ENCODE results near the gene PIGBOS1. TPM values are rescaled to one million over a fixed set of nuclear protein-coding genes. Genes with fewer than 3 reads are reported as not detected.
A peak's percentile ranks its signal among the peaks of the same experiment; 100 is the strongest.

PIGBOS1 gene
- polyA plus RNA-seq (2011; rRNA removed), result 12.2 and 16.0 TPM in 2 replicates
- 2.1 and 2.7 TPM in 2 replicates for polyA minus RNA-seq (2011; rRNA and poly(A)+ RNA removed)

GRCh38 chr15:55318588-55319494 lies at the start of gene PIGBOS1, which contains the start of gene PIGB:
Gene PIGBOS1 (minus strand): TSS chr15:55319123. CDS start chr15:55317792, 1,331 bp downstream.
Gene PIGB (plus strand): TSS chr15:55319222. CDS start chr15:55319251, 29 bp downstream.
- TF ChIP-seq CTCF (IDR thresholded peaks at IDR 0.05; ENCODE audit: insufficient read depth, low read depth, low read length), result peak; percentile 23; the same call in 1 of the 2 replicates
- ChIA-PET POLR2A (interaction anchor here (0.6 to 1.5 kb wide), 3 partner anchors 24 to 122 kb away, joined by 4 to 5 read pairs (median 4); partner anchors contain the start of gene RSL24D1), CTCF (interaction anchor here (0.7 to 1.4 kb wide), 5 partner anchors 18 to 122 kb away, joined by 3 read pairs; partner anchors contain the start of gene RSL24D1)
- Histone ChIP-seq H3K4me3 (ENCODE audit: low read depth, low read length) (peak within 1 kb of the TSS; percentile 52), H3K27me3 (ENCODE audit: control insufficient read depth, insufficient read depth, low read length) (no peaks in the 10 kb centered on the region), H3K36me3 (ENCODE audit: control insufficient read depth, insufficient read depth, low read length) (no peaks in the 10 kb centered on the region)
- DNase-seq (ENCODE audit: low read depth), result peak; percentile 37

- no peak overlapping the region for H3K4me3 ChIP-seq (ENCODE audit: low read depth, low read length)
- ChIA-PET CTCF (interaction anchor here (1.1 to 1.2 kb wide), 2 partner anchors 8 to 17 kb away, joined by 3 to 5 read pairs; no protein-coding TSS in a partner anchor), POLR2A (no interaction called here)
- no peak for DNase-seq (ENCODE audit: low read depth)
- TF ChIP-seq CTCF (IDR thresholded peaks at IDR 0.05; ENCODE audit: insufficient read depth, low read depth, low read length), result no peak
- H3K27me3 ChIP-seq (ENCODE audit: control insufficient read depth, insufficient read depth, low read length), result no peaks in the 10 kb centered on the region
- no peaks in the 10 kb centered on the region for H3K36me3 ChIP-seq (ENCODE audit: control insufficient read depth, insufficient read depth, low read length)
Observed at GRCh38 chr15:55366981-55367380, 48.1 kb upstream of the PIGBOS1 start.

DNA sequence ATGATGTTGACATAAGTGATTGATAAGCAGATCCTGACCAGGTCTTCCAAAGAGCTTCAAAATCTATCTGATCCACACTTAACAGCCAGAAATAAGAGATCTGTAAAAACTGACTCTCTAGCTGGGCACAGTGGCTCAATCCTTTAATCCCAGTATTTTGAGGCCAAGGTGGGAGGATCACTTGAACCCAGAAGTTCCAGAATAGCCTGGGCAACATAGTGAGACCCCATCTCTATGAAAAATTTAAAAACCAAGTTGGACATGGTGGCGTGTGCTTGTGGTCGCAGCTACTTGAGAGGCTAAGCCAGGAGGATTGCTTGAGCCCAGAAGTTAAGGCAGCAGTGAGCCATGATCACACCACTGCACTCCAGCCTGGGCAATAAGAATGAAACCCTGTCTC lies 43.7 kb upstream of the PIGBOS1 start:
- Histone ChIP-seq H3K4me3 (ENCODE audit: low read depth, low read length) (no peak overlapping the region), H3K27me3 (ENCODE audit: control insufficient read depth, insufficient read depth, low read length) (no peaks in the 10 kb centered on the region), H3K36me3 (ENCODE audit: control insufficient read depth, insufficient read depth, low read length) (no peaks in the 10 kb centered on the region)
- no peak for TF ChIP-seq CTCF (IDR thresholded peaks at IDR 0.05; ENCODE audit: insufficient read depth, low read depth, low read length)
- CTCF ChIA-PET, result no interaction called here
- POLR2A ChIA-PET, result no interaction called here
- DNase-seq (ENCODE audit: low read depth), result no peak

DNA sequence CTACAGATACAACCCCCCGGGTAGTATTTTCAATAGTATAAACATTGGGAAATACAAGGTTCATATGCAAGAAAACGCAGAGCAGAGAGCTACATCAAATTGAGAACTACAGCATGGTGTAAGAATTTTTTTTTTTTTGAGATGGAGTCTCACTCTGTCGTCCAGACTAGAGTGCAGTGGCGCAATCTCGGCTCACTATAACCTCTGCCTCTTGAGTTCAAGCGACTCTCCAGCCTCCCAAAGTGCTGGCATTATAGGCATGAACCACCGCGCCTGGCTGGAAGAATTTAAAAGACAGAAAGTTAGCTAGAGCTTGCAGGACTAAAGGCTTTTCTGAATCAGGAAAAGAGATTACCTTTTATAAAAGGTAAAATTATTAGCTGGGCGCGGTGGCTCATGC lies 42.1 kb upstream of the PIGBOS1 start:
- TF ChIP-seq CTCF (IDR thresholded peaks at IDR 0.05; ENCODE audit: insufficient read depth, low read depth, low read length), result no peak
- POLR2A ChIA-PET, result interaction anchor here (0.6 kb wide), 1 partner anchor 28 kb away, joined by 3 read pairs; no protein-coding TSS in a partner anchor
- Histone ChIP-seq H3K27me3 (ENCODE audit: control insufficient read depth, insufficient read depth, low read length) (no peaks in the 10 kb centered on the region), H3K4me3 (ENCODE audit: low read depth, low read length) (no peak overlapping the region), H3K36me3 (ENCODE audit: control insufficient read depth, insufficient read depth, low read length) (no peaks in the 10 kb centered on the region)
- CTCF ChIA-PET, result interaction anchor here (0.7 kb wide), 1 partner anchor 32 kb away, joined by 5 read pairs; no protein-coding TSS in a partner anchor
- no peak for DNase-seq (ENCODE audit: low read depth)

- H3K27me3 ChIP-seq (ENCODE audit: control insufficient read depth, insufficient read depth, low read length), result no peaks in the 10 kb centered on the region
- ChIA-PET POLR2A (interaction anchor here (0.6 kb wide), 1 partner anchor 28 kb away, joined by 3 read pairs; no protein-coding TSS in a partner anchor), CTCF (interaction anchor here (0.7 kb wide), 1 partner anchor 33 kb away, joined by 5 read pairs; no protein-coding TSS in a partner anchor)
- TF ChIP-seq CTCF (IDR thresholded peaks at IDR 0.05; ENCODE audit: insufficient read depth, low read depth, low read length), result no peak
- DNase-seq (ENCODE audit: low read depth), result no peak
- H3K36me3 ChIP-seq (ENCODE audit: control insufficient read depth, insufficient read depth, low read length), result no peaks in the 10 kb centered on the region
- no peak overlapping the region for H3K4me3 ChIP-seq (ENCODE audit: low read depth, low read length)
Observed at GRCh38 chr15:55360256-55360655, 41.3 kb upstream of the PIGBOS1 start.
